Lower leg skin (tissue), 4 donors: ENCODE results near the gene SCARB2. TPM values are rescaled to one million over a fixed set of nuclear protein-coding genes. Genes with fewer than 3 reads are reported as not detected.

Experiments
- DNase-seq, 2 donors: peaks; one replicate each; pipeline ENCODE4 v3.0.0-alpha.2; 2019; ENCODE audit warnings: low spot score in 2 of 2
- H3K4me3 ChIP-seq: fragments of 200-600 bp; sonication (generic); 2 replicates; pipeline ENCODE4 v1.5.1; 2017; ENCODE audit warnings: mild to moderate bottlenecking, low read depth; ENCODE audit not compliant: poor library complexity, severe bottlenecking
- CTCF ChIP-seq, 3 donors: fragments of 450-650 bp; IDR thresholded peaks; one replicate each; pipeline ENCODE4 v1.5.1; 2016; ENCODE audit warnings: antibody characterized with exemption in 3 of 3, mild to moderate bottlenecking in 3 of 3, moderate library complexity in 2 of 3
- POLR2A ChIP-seq, 2 donors: fragments of 450-650 bp; IDR thresholded peaks; one replicate each; pipeline ENCODE4 v1.6.1; 2016 to 2017; ENCODE audit warnings: antibody characterized with exemption in 2 of 2, mild to moderate bottlenecking in 1 of 2, moderate library complexity in 1 of 2
- WGBS, 2 donors: methylation state at CpG; one replicate each; pipeline ENCODE4 v1.1.5; 2018; 5-methylcytosine and 5-hydroxymethylcytosine counted together
- intact Hi-C: fragments of 100-400 bp; cut with DNase I; formaldehyde crosslinking; loops from one replicate; pipeline ENCODE4 v1.15.0; 2023; ENCODE audit warnings: low total_unique reads
- total RNA-seq, 4 donors: library from RNA; depleted of rRNA; stranded (reverse); fragments of >200 nt; gene quantifications; one replicate each; pipeline ENCODE4 v1.1.0, GENCODE V29; 2016

The SCARB2 gene
- total RNA-seq, 4 donors from 2014 or later = 74.9 to 111 (median 82.8) TPM

- DNase-seq = no peak
- TF ChIP-seq POLR2A (IDR thresholded peaks at IDR 0.05) = no peak
- no peak for TF ChIP-seq CTCF (IDR thresholded peaks at IDR 0.05)
- H3K4me3 ChIP-seq = no peak overlapping the region
- WGBS, 2 donors = 69 to 75% methylated on average over 3 of the region's 3 CpGs
- intact Hi-C loops = no loop called here
Observed at GRCh38 chr4:76155979-76156378, 57.6 kb downstream of the SCARB2 start.

GRCh38 chr4:76153356-76153755, 60.3 kb downstream of the SCARB2 start:
- no peak overlapping the region for H3K4me3 ChIP-seq
- no peak for DNase-seq
- no peak for TF ChIP-seq POLR2A (IDR thresholded peaks at IDR 0.05)
- intact Hi-C loops = no loop called here
- WGBS, 2 donors = 84 to 88% methylated on average over 2 of the region's 2 CpGs

GRCh38 chr4:76148142-76148865, 65.3 kb downstream of the SCARB2 start, which contains the start of gene NUP54:
Gene NUP54, minus strand, starts transcription at chr4:76148397. Its CDS starts 23 bp downstream, at chr4:76148374.
- no peak for TF ChIP-seq CTCF (IDR thresholded peaks at IDR 0.05)
- TF ChIP-seq POLR2A (IDR thresholded peaks at IDR 0.05) = peak in 1 of 2 donors; percentile 23
- intact Hi-C loops = no loop called here
- peak; percentile 92 to 98 for DNase-seq
- WGBS, 2 donors = 0% methylated on average over 27 to 38 of the region's 47 CpGs
- peak within 1 kb of the TSS; percentile 96 for H3K4me3 ChIP-seq

GRCh38 chr4:76147454-76148141, 66.0 kb downstream of the SCARB2 start:
- DNase-seq = peak; percentile 19 to 86
- H3K4me3 ChIP-seq = peak overlapping the region; percentile 96
- TF ChIP-seq POLR2A (IDR thresholded peaks at IDR 0.05) (no peak), CTCF (IDR thresholded peaks at IDR 0.05) (no peak)
- 1 to 2% methylated on average over 20 to 23 of the region's 31 CpGs for WGBS, 2 donors
- intact Hi-C loops = no loop called here

- no peak overlapping the region for H3K4me3 ChIP-seq
- intact Hi-C loops = no loop called here
- TF ChIP-seq POLR2A (IDR thresholded peaks at IDR 0.05) (no peak), CTCF (IDR thresholded peaks at IDR 0.05) (no peak)
- no peak for DNase-seq
Observed at GRCh38 chr4:76144546-76144945, 69.1 kb downstream of the SCARB2 start.

- no peak for DNase-seq
- H3K4me3 ChIP-seq = no peak overlapping the region
- no peak for TF ChIP-seq POLR2A (IDR thresholded peaks at IDR 0.05)
- TF ChIP-seq CTCF (IDR thresholded peaks at IDR 0.05) = no peak
- 93 to 96% methylated on average over 3 of the region's 3 CpGs for WGBS, 2 donors
- intact Hi-C loops = no loop called here
Observed at GRCh38 chr4:76141241-76141640, 72.4 kb downstream of the SCARB2 start.
